Keratinocyte (primary cell): ENCODE measurements around the gene ADRB2. TPM values are rescaled to one million over a fixed set of nuclear protein-coding genes. Genes with fewer than 3 reads are reported as not detected.

ENCODE experiments used
- DNase-seq: peaks from one replicate; pipeline ENCODE4 v3.0.0-alpha.2; 2011; ENCODE audit warnings: low read depth, missing footprints, low spot score
- FAIRE-seq: peaks from 2 replicates; lab custom pipeline; 2011; peaks lifted over from hg19 to GRCh38; lab: Jason Lieb, UNC
- H2AFZ ChIP-seq: 2 replicates; pipeline ENCODE4 v1.6.0; 2012; ENCODE audit warnings: low read length, control low read depth, inconsistent platforms; ENCODE audit not compliant: control insufficient read depth
- H3K27ac ChIP-seq: 2 replicates; pipeline ENCODE4 v1.5.1; 2011; ENCODE audit warnings: low read length; ENCODE audit not compliant: control insufficient read depth, insufficient read depth
- H3K27me3 ChIP-seq: 3 replicates; pipeline ENCODE4 v1.6.0; 2011; ENCODE audit warnings: low read length; ENCODE audit not compliant: control insufficient read depth, insufficient read depth; ENCODE audit errors: extremely low read depth
- H3K36me3 ChIP-seq, 2 experiments: 2 replicates in 1 of 2; 3 replicates in 1 of 2; pipeline ENCODE4 v1.5.1; 2011; ENCODE audit warnings: low read length in 2 of 2, mild to moderate bottlenecking in 1 of 2; ENCODE audit not compliant: control insufficient read depth in 2 of 2, insufficient read depth in 2 of 2; ENCODE audit errors: extremely low read depth in 1 of 2
- H3K4me1 ChIP-seq: 3 replicates; pipeline ENCODE4 v1.5.1; 2011; ENCODE audit warnings: low read length; ENCODE audit not compliant: control insufficient read depth, insufficient read depth; ENCODE audit errors: extremely low read depth
- H3K4me2 ChIP-seq: 3 replicates; pipeline ENCODE4 v1.6.0; 2011; ENCODE audit warnings: low read depth, low read length; ENCODE audit not compliant: control insufficient read depth, insufficient read depth; ENCODE audit errors: extremely low read depth
- H3K4me3 ChIP-seq, 3 experiments: fragments of 200-600 bp in 1 of 3; sonication (generic) in 1 of 3; 2 replicates in 2 of 3; 3 replicates in 1 of 3; pipeline ENCODE4 v1.5.1; 2011 to 2016; ENCODE audit warnings: low read length in 3 of 3, mild to moderate bottlenecking in 3 of 3, control low read depth in 2 of 3, inconsistent platforms in 1 of 3, low read depth in 1 of 3, mixed read lengths in 1 of 3, mixed run types in 1 of 3, moderate library complexity in 1 of 3; ENCODE audit not compliant: control insufficient read depth in 2 of 3, insufficient read depth in 2 of 3; ENCODE audit errors: extremely low read depth in 1 of 3
- H3K79me2 ChIP-seq: 2 replicates; pipeline ENCODE4 v1.6.0; 2012; ENCODE audit warnings: low read length; ENCODE audit not compliant: control insufficient read depth, insufficient read depth
- H3K9ac ChIP-seq: 3 replicates; pipeline ENCODE4 v1.6.0; 2011; ENCODE audit warnings: low read length; ENCODE audit not compliant: control insufficient read depth, insufficient read depth; ENCODE audit errors: extremely low read depth
- H3K9me1 ChIP-seq: 3 replicates; pipeline ENCODE4 v1.6.0; 2011; ENCODE audit warnings: low read length; ENCODE audit not compliant: control insufficient read depth, insufficient read depth; ENCODE audit errors: extremely low read depth
- H3K9me3 ChIP-seq: 2 replicates; pipeline ENCODE4 v1.5.1; 2012; ENCODE audit warnings: low read depth, low read length; ENCODE audit not compliant: control insufficient read depth
- H4K20me1 ChIP-seq: 3 replicates; pipeline ENCODE4 v1.6.0; 2011; ENCODE audit warnings: low read length; ENCODE audit not compliant: control insufficient read depth, insufficient read depth; ENCODE audit errors: extremely low read depth
- CTCF ChIP-seq, 3 experiments: IDR thresholded peaks in 1 of 3; conservative IDR thresholded peaks in 1 of 3; optimal IDR thresholded peaks in 1 of 3; 2 replicates in 2 of 3; 3 replicates in 1 of 3; pipeline versions ENCODE3 to v1.5.1; 2011; ENCODE audit warnings: low read length in 3 of 3, mild to moderate bottlenecking in 3 of 3, moderate library complexity in 2 of 3, control low read depth in 1 of 3, inconsistent platforms in 1 of 3; ENCODE audit not compliant: insufficient read depth in 2 of 3; ENCODE audit errors: extremely low read depth in 1 of 3
- EZH2 ChIP-seq: IDR thresholded peaks from one replicate; pipeline ENCODE4 v1.6.1; 2012; ENCODE audit warnings: inconsistent platforms, mild to moderate bottlenecking, low read length, moderate library complexity
- dilution Hi-C: fragments of 300-500 bp; cut with MboI; formaldehyde crosslinking; loops from one replicate; pipeline ENCODE4 v1.7.0; 2020; ENCODE audit warnings: low sequenced_read_pairs; ENCODE audit not compliant: extremely low pct_ligation_motif_present
- polyA plus RNA-seq, 5 experiments: library from polyadenylated mRNA; depleted of rRNA in 3 of 5; stranded (reverse) in 3 of 5; stranded (forward) in 1 of 5; unstranded in 1 of 5; fragments of >200 nt; gene quantifications; 1 replicate in 1 of 5; 2 replicates in 3 of 5; 3 replicates in 1 of 5; pipeline versions ENCODE4 v1.2.1 to v1.2.3, GENCODE V29; 2011 to 2012; ENCODE audit warnings: missing spikeins in 2 of 5, low read depth in 1 of 5, low replicate concordance in 1 of 5

ADRB2 gene
- polyA plus RNA-seq, 1 donor (not counting 4 experiments of a cell fraction or from before 2014, with no cell fraction given): 39.7 TPM

DNA sequence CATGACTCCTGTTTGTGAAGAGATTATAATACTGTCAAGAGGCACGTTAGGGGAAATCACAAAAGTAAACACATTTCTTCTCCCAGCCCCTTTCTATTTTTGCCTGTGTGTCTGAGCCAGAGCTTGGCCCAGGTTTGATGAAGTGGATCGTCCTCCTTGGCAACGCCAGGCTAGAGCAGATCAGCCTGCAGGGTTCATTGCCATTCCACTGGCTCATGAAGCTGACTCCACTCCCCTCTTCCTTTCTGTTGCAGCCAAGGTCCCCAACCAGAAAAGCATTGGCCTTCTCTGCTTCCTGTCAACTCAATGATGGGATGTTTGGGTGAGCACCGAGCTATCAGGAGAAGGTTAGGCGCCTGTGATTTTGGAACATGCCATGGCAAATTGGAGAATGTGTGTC, 3.3 kb downstream of the ADRB2 start:
- peaks cover 11 to 27% of the 10 kb centered on the region in 2 experiments for H3K36me3 ChIP-seq
- DNase-seq (no peak), FAIRE-seq (peak; percentile 44)
- no peaks in the 10 kb centered on the region for H3K27me3 ChIP-seq
- no peak overlapping the region for H2AFZ ChIP-seq
- dilution Hi-C loops: no loop called here
- H3K27ac ChIP-seq: peak overlapping the region; percentile 94
- H3K9me1 ChIP-seq: no peaks in the 10 kb centered on the region
- peak overlapping the region; percentile 82 for H3K4me2 ChIP-seq
- H3K9ac ChIP-seq: peak overlapping the region; percentile 88
- H3K4me3 ChIP-seq: peak overlapping the region; percentile 72 to 99 (median 83)
- peaks cover 29% of the 10 kb centered on the region for H3K4me1 ChIP-seq
- peaks cover 81% of the 10 kb centered on the region for H3K79me2 ChIP-seq
- H4K20me1 ChIP-seq: peaks cover 42% of the 10 kb centered on the region
- no peaks in the 10 kb centered on the region for H3K9me3 ChIP-seq
- TF ChIP-seq EZH2 (no peak), CTCF (optimal IDR thresholded peaks at IDR 0.05 in 1 of 3, IDR thresholded peaks at IDR 0.05 in 1 of 3, conservative IDR thresholded peaks at IDR 0.05 in 1 of 3; ENCODE audit: extremely low read depth in 1 of 3, insufficient read depth in 2 of 3, low read length in 3 of 3) (no peak)

- TF ChIP-seq EZH2: no peak
- TF ChIP-seq CTCF (optimal IDR thresholded peaks at IDR 0.05 in 1 of 3, IDR thresholded peaks at IDR 0.05 in 1 of 3, conservative IDR thresholded peaks at IDR 0.05 in 1 of 3; ENCODE audit: extremely low read depth in 1 of 3, insufficient read depth in 2 of 3, low read length in 3 of 3): no peak
- Histone ChIP-seq H3K9me1 (no peaks in the 10 kb centered on the region), H3K4me3 (peak overlapping the region; percentile 72 to 99 (median 83)), H3K4me2 (peak overlapping the region; percentile 82), H3K4me1 (peaks cover 27% of the 10 kb centered on the region), H3K27ac (peak overlapping the region; percentile 94), H3K79me2 (peaks cover 85% of the 10 kb centered on the region), H3K36me3 (peaks cover 11 to 27% of the 10 kb centered on the region in 2 experiments), H3K9me3 (no peaks in the 10 kb centered on the region), H2AFZ (no peak overlapping the region), H3K9ac (peak overlapping the region; percentile 88), H3K27me3 (no peaks in the 10 kb centered on the region), H4K20me1 (peaks cover 42% of the 10 kb centered on the region)
- DNase-seq (no peak), FAIRE-seq (peak; percentile 51)
- dilution Hi-C loops: no loop called here
These were observed 3.8 kb downstream of the ADRB2 start for GRCh38 chr5:148830211-148830610.
